Activated T-helper 2 cell treated with anti-CD3 and anti-CD28 coated beads, Interferon-gamma antibody, Interleukin-2, Interleukin-4, amounts not matched to agents 10 μg/mL and 5 μg/mL and 100 μg/mL, durations not matched to agents 14 hours and 24 hours and 36 hours (primary cell): ENCODE data around the gene RPL36A. TPM values are rescaled to one million over a fixed set of nuclear protein-coding genes. Genes with fewer than 3 reads are reported as not detected.

Experiments used
- DNase-seq: peaks from one replicate; pipeline ENCODE4 v3.0.0; 2021; ENCODE audit warnings: low spot score
- H3K27ac Mint-ChIP-seq: one replicate; pipeline ENCODE4 v1.8.0; 2021; ENCODE audit warnings: mixed read lengths
- H3K27me3 Mint-ChIP-seq: one replicate; pipeline ENCODE4 v1.8.0; 2021; ENCODE audit warnings: low read depth, mixed read lengths
- H3K36me3 Mint-ChIP-seq: one replicate; pipeline ENCODE4 v1.8.0; 2021; ENCODE audit warnings: low read depth, mixed read lengths
- H3K4me1 Mint-ChIP-seq: one replicate; pipeline ENCODE4 v1.8.0; 2021; ENCODE audit warnings: low read depth, mixed read lengths
- H3K4me3 Mint-ChIP-seq: one replicate; pipeline ENCODE4 v1.8.0; 2021; ENCODE audit warnings: low read depth, mild to moderate bottlenecking, moderate library complexity, mixed read lengths
- H3K9me3 Mint-ChIP-seq: one replicate; pipeline ENCODE4 v1.8.0; 2021; ENCODE audit warnings: mixed read lengths
- intact Hi-C: fragments of 100-400 bp; cut with micrococcal nuclease; formaldehyde crosslinking; loops from one replicate; pipeline ENCODE4 v1.15.1; 2023
- total RNA-seq: library from RNA; stranded (reverse); gene quantifications from 2 replicates; pipeline ENCODE4 v1.2.3, GENCODE V29; 2022

Gene RPL36A
- total RNA-seq, 1 donor from 2014 or later: 376 TPM

GRCh38 chrX:101398694-101399093 lies 7.9 kb downstream of the RPL36A start:
- DNase-seq: no peak
- Mint-ChIP-seq H3K4me1 (peaks cover 4% of the 10 kb centered on the region), H3K9me3 (no peaks in the 10 kb centered on the region), H3K27me3 (no peaks in the 10 kb centered on the region), H3K36me3 (peaks cover 56% of the 10 kb centered on the region), H3K4me3 (no peak overlapping the region), H3K27ac (no peak overlapping the region)
- intact Hi-C loops: no loop called here

- intact Hi-C loops: no loop called here
- DNase-seq: no peak
- Mint-ChIP-seq H3K27ac (no peak overlapping the region), H3K4me1 (peaks cover 2% of the 10 kb centered on the region), H3K36me3 (peaks cover 54% of the 10 kb centered on the region), H3K4me3 (no peak overlapping the region), H3K27me3 (no peaks in the 10 kb centered on the region), H3K9me3 (no peaks in the 10 kb centered on the region)
Observed at GRCh38 chrX:101399825-101400224, 9.0 kb downstream of the RPL36A start.

GRCh38 chrX:101407167-101407747 lies 16.4 kb downstream of the RPL36A start:
- H3K36me3 Mint-ChIP-seq: peaks cover 23% of the 10 kb centered on the region
- intact Hi-C loops: loop anchor here (1.0 kb wide), 1 partner anchor 59 kb away; the partner anchor contains the start of gene TIMM8A
- peak overlapping the region; percentile 94 for H3K27ac Mint-ChIP-seq
- H3K9me3 Mint-ChIP-seq: no peaks in the 10 kb centered on the region
- H3K4me3 Mint-ChIP-seq: peak overlapping the region; percentile 99
- no peaks in the 10 kb centered on the region for H3K27me3 Mint-ChIP-seq
- no peak for DNase-seq
- H3K4me1 Mint-ChIP-seq: peaks cover 15% of the 10 kb centered on the region

GRCh38 chrX:101407748-101408531 lies 17.1 kb downstream of the RPL36A start, which contains the start of the genes GLA and HNRNPH2:
TSS of gene GLA (minus strand) at chrX:101407925. CDS start at chrX:101407903, 22 bp downstream.
TSS of gene HNRNPH2 (plus strand) at chrX:101408222. CDS start at chrX:101411989, 3,767 bp downstream.
- intact Hi-C loops: loop anchor here (1.0 to 2.0 kb wide), 4 partner anchors 13 to 60 kb away; partner anchors contain the start of gene TIMM8A
- Mint-ChIP-seq H3K27ac (peak within 1 kb of the TSS; percentile 94), H3K4me1 (peaks cover 16% of the 10 kb centered on the region), H3K36me3 (peaks cover 24% of the 10 kb centered on the region), H3K4me3 (peak within 1 kb of the TSS; percentile 99), H3K27me3 (no peaks in the 10 kb centered on the region), H3K9me3 (no peaks in the 10 kb centered on the region)
- DNase-seq: peak; percentile 85

- intact Hi-C loops: loop anchor here (1.0 to 2.0 kb wide), 3 partner anchors 13 to 22 kb away; no protein-coding TSS in a partner anchor
- peaks cover 29% of the 10 kb centered on the region for H3K36me3 Mint-ChIP-seq
- H3K27ac Mint-ChIP-seq: peak overlapping the region; percentile 94
- H3K27me3 Mint-ChIP-seq: no peaks in the 10 kb centered on the region
- peaks cover 18% of the 10 kb centered on the region for H3K4me1 Mint-ChIP-seq
- no peak for DNase-seq
- no peaks in the 10 kb centered on the region for H3K9me3 Mint-ChIP-seq
- H3K4me3 Mint-ChIP-seq: peak overlapping the region; percentile 99
Observed at GRCh38 chrX:101408532-101408841, 17.7 kb downstream of the RPL36A start.

- no peak for DNase-seq
- Mint-ChIP-seq H3K36me3 (peaks cover 26% of the 10 kb centered on the region), H3K4me3 (peak overlapping the region; percentile 99), H3K9me3 (no peaks in the 10 kb centered on the region), H3K4me1 (peaks cover 18% of the 10 kb centered on the region), H3K27me3 (no peaks in the 10 kb centered on the region), H3K27ac (peak overlapping the region; percentile 94)
- intact Hi-C loops: loop anchor here (2.0 kb wide), 1 partner anchor 22 kb away; no protein-coding TSS in a partner anchor
Observed at GRCh38 chrX:101409043-101409442, 18.2 kb downstream of the RPL36A start.

- peaks cover 29% of the 10 kb centered on the region for H3K36me3 Mint-ChIP-seq
- intact Hi-C loops: no loop called here
- peak overlapping the region; percentile 63 for H3K4me3 Mint-ChIP-seq
- no peaks in the 10 kb centered on the region for H3K27me3 Mint-ChIP-seq
- no peak for DNase-seq
- H3K27ac Mint-ChIP-seq: peak overlapping the region; percentile 83
- no peaks in the 10 kb centered on the region for H3K9me3 Mint-ChIP-seq
- H3K4me1 Mint-ChIP-seq: peaks cover 25% of the 10 kb centered on the region
Observed at GRCh38 chrX:101410461-101410860, 19.6 kb downstream of the RPL36A start.

- peaks cover 27% of the 10 kb centered on the region for H3K4me1 Mint-ChIP-seq
- H3K27ac Mint-ChIP-seq: no peak overlapping the region
- H3K27me3 Mint-ChIP-seq: no peaks in the 10 kb centered on the region
- DNase-seq: no peak
- intact Hi-C loops: no loop called here
- no peak overlapping the region for H3K4me3 Mint-ChIP-seq
- H3K9me3 Mint-ChIP-seq: no peaks in the 10 kb centered on the region
- H3K36me3 Mint-ChIP-seq: peaks cover 27% of the 10 kb centered on the region
Observed at GRCh38 chrX:101411984-101412383, 21.2 kb downstream of the RPL36A start.

- no peaks in the 10 kb centered on the region for H3K9me3 Mint-ChIP-seq
- H3K4me3 Mint-ChIP-seq: peak overlapping the region; percentile 13
- H3K27ac Mint-ChIP-seq: peak overlapping the region; percentile 87
- intact Hi-C loops: loop anchor here (1.0 to 5.0 kb wide), 6 partner anchors 72 to 517 kb away; partner anchors contain the start of genes ARMCX1, ARMCX4, ARMCX6 and ZMAT1
- peak; percentile 10 for DNase-seq
- peaks cover 37% of the 10 kb centered on the region for H3K4me1 Mint-ChIP-seq
- H3K27me3 Mint-ChIP-seq: no peaks in the 10 kb centered on the region
- peaks cover 34% of the 10 kb centered on the region for H3K36me3 Mint-ChIP-seq
Observed at GRCh38 chrX:101415180-101416145, 24.7 kb downstream of the RPL36A start.

- Mint-ChIP-seq H3K27me3 (no peaks in the 10 kb centered on the region), H3K4me1 (peaks cover 33% of the 10 kb centered on the region), H3K27ac (peak overlapping the region; percentile 16), H3K9me3 (no peaks in the 10 kb centered on the region), H3K36me3 (peaks cover 33% of the 10 kb centered on the region), H3K4me3 (no peak overlapping the region)
- DNase-seq: no peak
- intact Hi-C loops: loop anchor here (5.0 kb wide), 5 partner anchors 71 to 516 kb away; partner anchors contain the start of genes ARMCX1, ARMCX4, ARMCX6 and ZMAT1
Observed at GRCh38 chrX:101416691-101417090, 25.9 kb downstream of the RPL36A start.

- H3K4me1 Mint-ChIP-seq: peaks cover 33% of the 10 kb centered on the region
- no peak for DNase-seq
- peaks cover 28% of the 10 kb centered on the region for H3K36me3 Mint-ChIP-seq
- peak overlapping the region; percentile 47 for H3K4me3 Mint-ChIP-seq
- intact Hi-C loops: loop anchor here (5.0 kb wide), 5 partner anchors 70 to 515 kb away; partner anchors contain the start of genes ARMCX1, ARMCX4, ARMCX6 and ZMAT1
- H3K27ac Mint-ChIP-seq: peak overlapping the region; percentile 92
- H3K9me3 Mint-ChIP-seq: no peaks in the 10 kb centered on the region
- H3K27me3 Mint-ChIP-seq: no peaks in the 10 kb centered on the region
Observed at GRCh38 chrX:101417190-101417589, 26.4 kb downstream of the RPL36A start.
